ENCODE measurements around the gene TUBA3D.
"Not testable (repeated sequence)": the region's sequence is repeated elsewhere in the genome, so short reads cannot be mapped to it uniquely, and the experiment has no call there.

The TUBA3D gene

DNA sequence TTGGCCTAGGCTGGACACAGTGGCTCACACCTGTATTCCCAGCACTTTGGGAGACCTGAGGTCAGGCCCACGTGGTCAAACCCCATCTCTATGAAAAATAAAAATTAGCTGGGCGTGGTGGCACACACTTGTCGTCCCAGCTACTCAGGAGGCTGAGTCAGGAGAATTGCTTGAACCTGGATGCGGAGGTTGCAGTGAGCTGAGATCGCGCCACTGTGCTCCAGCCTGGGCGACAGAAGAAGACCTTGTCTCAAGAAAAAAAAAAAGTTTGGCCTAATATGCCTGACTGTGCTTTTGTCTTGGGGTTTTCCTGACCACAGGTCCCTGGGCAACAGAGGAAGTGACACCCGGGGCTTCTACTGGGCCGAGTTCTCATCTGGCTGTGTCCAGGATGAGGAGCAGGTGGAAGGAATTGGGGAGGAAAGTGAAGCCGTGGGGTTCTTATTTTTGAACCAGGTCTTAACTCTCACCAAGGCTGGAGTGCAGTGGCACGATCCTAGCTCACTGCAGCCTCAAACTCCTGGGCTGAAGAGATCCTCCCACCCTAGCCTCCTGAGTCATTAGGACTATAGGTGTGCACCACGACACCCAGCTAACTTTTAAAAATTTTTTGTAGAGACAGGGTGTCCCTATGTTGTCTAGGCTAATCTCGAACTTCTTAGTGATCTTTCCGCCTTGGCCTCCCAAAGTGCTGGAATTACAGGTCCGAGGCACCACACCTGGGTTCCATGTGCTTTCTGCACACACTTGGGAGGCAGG is 38.7 kb downstream of the TUBA3D start:
- DNase-seq (ENCODE audit: low read depth, low spot score): not testable (repeated sequence)

GRCh38 chr2:131515235-131515634 is 39.3 kb downstream of the TUBA3D start:
- DNase-seq (ENCODE audit: low read depth, low spot score): not testable (repeated sequence)

- DNase-seq (ENCODE audit: low read depth, low spot score): no peak
These were observed 40.1 kb downstream of the TUBA3D start for GRCh38 chr2:131516011-131516410.

DNA sequence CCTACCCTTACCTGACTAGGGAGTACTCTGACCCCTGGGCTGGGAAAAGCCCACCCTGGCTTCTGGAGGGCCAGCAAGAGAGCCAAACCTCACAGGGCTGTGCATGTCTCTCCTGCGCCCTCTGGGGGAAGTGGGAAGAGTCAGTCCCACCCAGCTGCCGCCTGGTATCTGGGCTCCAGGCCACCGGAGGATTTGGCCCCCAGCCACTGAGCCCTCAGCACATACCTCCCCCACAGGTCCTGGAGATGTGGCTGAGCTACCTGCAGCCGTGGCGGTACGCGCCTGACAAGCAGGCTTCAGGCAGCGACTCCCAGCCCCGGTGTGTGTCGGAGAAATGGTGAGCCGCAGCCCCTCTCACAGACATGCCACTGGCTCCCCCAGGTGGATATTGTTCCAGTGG is 40.7 kb downstream of the TUBA3D start:
- DNase-seq (ENCODE audit: low read depth, low spot score): not testable (repeated sequence)

- no peak for DNase-seq (ENCODE audit: low read depth, low spot score)
These were observed 41.4 kb downstream of the TUBA3D start for GRCh38 chr2:131517106-131517831.

GRCh38 chr2:131517856-131518255 is 41.9 kb downstream of the TUBA3D start:
- DNase-seq (ENCODE audit: low read depth, low spot score): not testable (repeated sequence)

GRCh38 chr2:131518531-131518930 is 42.6 kb downstream of the TUBA3D start:
- not testable (repeated sequence) for DNase-seq (ENCODE audit: low read depth, low spot score)

DNA sequence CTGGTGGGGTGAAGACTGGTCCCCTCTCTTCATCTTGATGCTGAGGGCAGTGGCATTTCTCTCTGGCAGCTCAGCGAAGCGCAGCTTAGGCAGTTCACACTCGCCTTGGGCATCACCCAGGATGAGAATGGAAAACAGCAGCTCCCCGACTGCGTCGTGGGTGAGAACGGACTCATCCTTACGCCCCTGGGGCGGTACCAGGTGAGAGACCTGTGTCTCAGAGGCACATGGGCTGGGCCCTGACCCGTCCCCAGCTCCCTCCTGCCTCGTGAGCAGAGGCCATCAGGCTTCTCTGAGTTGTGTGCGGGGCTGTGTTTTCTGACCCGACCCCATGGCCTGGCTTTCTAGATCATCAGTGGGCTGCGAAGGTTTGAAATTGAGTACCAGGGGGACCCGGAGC is 43.5 kb downstream of the TUBA3D start:
- no peak for DNase-seq (ENCODE audit: low read depth, low spot score)

DNA sequence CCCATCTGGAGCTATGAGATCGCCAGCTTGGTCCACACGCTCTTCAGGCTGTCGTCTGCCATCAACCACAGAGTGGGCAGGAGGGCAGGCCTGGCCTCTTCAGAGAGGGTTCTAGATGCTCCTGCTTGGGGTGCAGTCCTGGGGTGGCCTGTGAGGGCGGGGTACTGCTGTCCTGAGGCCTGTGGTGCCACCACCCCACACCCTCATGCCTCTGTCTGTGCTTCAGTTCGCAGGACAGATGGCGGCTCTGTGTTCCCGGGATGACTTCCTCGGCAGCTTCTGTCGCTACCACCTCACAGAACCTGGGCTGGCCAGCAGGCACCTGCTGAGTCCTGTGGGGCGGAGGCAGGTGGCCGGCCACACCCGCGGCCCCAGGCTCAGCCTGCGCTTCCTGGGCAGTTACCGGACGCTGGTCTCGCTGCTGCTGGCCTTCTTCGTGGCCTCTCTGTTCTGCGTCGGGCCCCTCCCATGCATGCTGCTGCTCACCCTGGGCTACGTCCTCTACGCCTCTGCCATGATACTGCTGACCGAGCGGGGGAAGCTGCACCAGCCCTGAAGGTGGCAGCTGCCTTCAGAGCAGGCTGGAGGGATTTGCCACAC is 44.1 kb downstream of the TUBA3D start:
- not testable (repeated sequence) for DNase-seq (ENCODE audit: low read depth, low spot score)

DNA sequence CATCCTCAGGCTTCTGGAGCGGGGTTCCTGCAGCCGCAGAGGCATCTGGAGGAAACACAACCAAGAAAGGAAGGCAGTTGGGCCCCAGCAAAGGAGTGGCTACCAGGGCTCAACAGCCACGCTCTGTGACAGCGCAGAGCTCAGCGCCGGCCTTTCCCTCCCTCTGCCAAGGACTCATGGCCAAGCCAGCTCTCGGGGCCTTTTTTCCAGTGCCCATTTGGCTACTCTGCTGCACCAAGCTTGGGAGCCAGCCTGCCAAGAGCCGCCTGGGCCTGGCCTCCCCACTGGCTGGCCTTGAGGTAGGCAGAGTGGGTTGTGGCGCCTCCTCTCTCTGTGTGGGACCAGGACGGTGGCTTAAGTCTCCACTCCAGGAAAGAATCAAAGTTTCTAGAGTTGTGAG is 44.6 kb downstream of the TUBA3D start:
- DNase-seq (ENCODE audit: low read depth, low spot score): no peak

DNA sequence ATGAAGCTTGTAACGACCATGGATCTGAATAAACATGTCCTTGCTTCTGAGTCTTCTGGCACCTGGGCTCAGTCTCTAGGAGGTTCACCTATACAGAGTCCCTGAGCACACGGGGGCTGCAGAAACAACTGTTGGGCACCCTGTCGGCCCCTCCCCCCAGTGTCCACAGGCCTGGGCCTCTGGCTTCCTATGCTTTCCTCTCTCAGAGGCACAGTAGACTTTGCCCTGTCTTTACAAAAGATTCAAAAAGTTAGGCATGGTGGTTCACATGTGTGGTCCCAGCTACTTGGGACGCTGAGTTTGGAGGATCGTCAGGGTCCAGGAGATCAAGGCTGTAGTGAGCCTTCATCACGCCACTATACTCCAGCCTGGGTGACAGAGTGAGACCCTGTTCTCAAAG is 45.6 kb downstream of the TUBA3D start:
- not testable (repeated sequence) for DNase-seq (ENCODE audit: low read depth, low spot score)

- DNase-seq (ENCODE audit: low read depth, low spot score): no peak
These were observed 46.3 kb downstream of the TUBA3D start for GRCh38 chr2:131521961-131522781.

DNA sequence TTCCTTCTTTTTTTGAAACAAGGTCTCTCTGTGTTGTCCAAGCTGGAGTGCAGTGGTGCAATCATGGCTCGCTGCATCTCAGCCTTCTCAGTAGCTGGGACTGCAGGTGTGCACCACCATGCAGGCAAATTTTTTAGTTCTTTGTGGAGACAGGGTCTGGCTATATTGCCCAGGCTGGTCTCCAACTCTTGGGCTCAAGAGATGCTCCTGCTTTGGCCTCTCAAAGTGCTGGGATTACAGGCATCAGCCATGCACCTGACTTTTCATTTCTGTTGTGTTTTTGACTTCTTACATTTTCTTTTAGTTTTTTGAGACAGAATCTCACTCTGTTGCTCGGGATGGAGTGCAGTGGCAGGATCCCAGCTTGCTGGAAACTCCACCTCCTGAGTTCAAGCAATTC is 49.3 kb downstream of the TUBA3D start:
- not testable (repeated sequence) for DNase-seq (ENCODE audit: low read depth, low spot score)

DNA sequence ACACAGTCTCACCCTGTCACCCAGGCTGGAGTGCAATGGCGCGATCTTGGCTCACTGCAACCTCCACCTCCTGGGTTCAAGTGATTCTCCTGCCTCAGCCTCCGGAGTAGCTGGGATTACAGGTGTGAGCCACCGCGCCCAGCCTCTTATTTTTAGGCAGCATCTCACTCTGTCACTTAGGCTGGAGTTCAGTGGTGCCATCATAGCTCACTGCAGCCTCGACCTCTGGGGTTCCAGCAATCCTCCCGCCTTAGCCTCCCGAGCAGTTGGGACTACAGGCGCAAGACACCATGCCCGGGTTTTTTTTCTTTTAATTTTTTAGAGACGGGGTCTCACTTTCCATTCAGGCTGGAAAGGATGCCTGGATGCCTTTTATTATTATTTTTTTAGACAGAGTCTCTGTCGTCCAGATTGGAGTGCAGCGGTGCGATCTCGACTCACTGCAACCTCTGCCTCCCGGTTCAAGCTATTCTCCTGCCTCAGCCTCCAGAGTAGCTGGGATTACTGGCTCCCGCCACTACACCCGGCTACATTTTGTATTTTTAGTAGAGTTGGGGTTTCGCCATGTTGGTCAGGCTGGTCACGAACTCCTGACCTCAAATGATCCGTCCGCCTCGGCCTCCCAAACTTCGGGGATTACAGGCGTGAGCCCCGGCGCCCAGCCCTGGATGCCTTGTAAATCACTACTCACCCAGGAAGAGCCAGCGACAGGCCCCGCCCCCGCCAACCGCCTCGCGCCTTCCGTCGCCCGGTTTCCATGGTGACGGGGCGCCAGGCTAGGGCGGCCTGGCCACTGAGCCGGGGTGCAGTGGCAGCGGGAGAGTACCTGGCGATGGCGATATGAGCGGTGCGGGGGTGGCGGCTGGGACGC is 51.4 kb downstream of the TUBA3D start, which contains the start of gene CCDC74A:
CCDC74A (plus strand) TSS at position 758 of the 871 bp plus-strand sequence; CDS start at position 841, 83 bp downstream.
- DNase-seq (ENCODE audit: low read depth, low spot score): not testable (repeated sequence)

DNA sequence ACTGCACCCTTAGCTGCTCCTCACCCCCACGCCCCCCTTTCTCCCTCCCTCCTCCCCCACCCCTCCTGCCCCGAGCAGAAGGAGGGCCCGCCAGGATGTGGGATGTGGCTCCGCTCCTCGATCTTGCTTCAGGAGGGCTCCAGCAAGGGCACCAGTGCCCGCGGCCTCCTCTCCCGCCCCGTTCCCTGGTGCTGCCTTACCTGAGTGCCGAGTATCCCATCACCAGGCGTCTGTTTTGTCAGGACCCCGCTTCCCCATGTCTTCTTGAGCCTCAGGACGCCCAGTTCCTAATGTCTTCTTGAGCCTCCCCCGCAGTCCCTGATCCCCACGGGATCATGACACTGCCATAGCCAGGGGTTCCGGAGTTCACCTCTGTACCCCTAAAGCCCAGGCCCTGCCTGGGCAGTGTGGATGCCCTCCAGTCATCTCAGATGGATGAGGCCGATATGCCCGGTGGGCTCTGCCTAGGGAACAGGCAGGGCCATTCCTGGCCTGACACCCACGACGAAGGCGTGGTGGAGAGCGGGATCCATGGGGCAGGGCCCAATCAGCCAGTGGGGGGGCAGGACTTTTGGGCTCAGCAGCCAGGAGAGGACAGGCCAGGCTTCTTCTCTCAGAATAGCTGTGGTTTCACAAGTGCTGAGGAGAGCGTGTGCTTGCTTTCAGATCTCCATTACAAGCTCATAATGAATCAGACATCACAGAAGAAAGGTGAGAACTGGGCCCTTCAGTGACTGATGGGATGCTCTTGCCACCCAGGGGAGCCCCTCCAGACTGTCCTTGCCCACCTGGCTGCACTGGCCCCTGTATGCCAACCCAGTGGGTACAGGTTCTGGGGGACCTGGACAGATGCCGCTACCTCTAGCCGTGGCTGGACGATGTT is 53.3 kb downstream of the TUBA3D start:
- not testable (repeated sequence) for DNase-seq (ENCODE audit: low read depth, low spot score)

DNA sequence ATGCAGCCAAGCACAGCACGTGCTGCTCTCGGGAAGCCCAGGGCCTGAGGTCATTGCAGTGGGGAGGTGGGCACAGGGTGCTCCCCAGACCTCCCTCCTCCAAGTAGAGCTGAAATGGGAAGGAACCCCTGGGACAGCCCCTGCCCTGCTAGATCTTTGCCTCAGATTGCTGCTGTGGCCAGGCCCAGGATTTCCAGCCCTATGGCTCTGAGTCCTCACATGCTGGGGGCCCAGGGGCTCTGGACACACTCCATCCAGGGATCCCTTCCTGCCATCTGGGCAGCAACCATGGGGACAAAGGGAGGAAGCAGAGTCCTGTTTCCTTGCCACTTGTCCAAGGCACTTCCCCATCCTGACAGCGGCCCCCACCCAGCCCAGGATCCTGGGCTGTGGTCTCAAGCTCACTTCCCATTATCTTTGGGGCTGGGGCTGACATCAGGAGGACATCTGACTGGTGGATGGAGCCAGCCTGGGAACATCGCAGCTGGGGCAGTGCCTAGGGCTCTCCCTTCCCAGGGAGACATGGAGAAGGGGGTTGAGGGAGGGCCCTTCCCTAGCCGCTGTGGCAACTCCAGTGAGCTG is 54.0 kb downstream of the TUBA3D start:
- not testable (repeated sequence) for DNase-seq (ENCODE audit: low read depth, low spot score)

- DNase-seq (ENCODE audit: low read depth, low spot score): not testable (repeated sequence)
These were observed 54.9 kb downstream of the TUBA3D start for GRCh38 chr2:131530626-131531344.

GRCh38 chr2:131531547-131532185 is 55.7 kb downstream of the TUBA3D start:
- not testable (repeated sequence) for DNase-seq (ENCODE audit: low read depth, low spot score)

Data from brain pericyte (primary cell).